ENCODE data around the gene SESN2.
A peak's percentile ranks its signal among the peaks of the same experiment; 100 is the strongest.

Gene SESN2

GRCh38 chr1:28329395-28330153 lies 70.3 kb downstream of the SESN2 start:
- DNase-seq: peak; percentile 33
